GM23338 (cell line): ENCODE data around the gene SAMD4A. TPM values are rescaled to one million over a fixed set of nuclear protein-coding genes. Genes with fewer than 3 reads are reported as not detected.

Source experiments
- ATAC-seq: fragments of 200-7000 bp; cut with Tn5 transposase; 3 replicates; pipeline ENCODE4 v1.9.1; 2020
- DNase-seq: peaks from one replicate; pipeline ENCODE4 v3.0.0-alpha.2; 2015; ENCODE audit warnings: low spot score
- H2AFZ ChIP-seq: fragments of 200-600 bp; sonication (generic); 2 replicates; pipeline ENCODE4 v1.8.0; 2016; ENCODE audit warnings: antibody characterized with exemption, mild to moderate bottlenecking, moderate library complexity
- H3F3A ChIP-seq: fragments of 200-600 bp; sonication (generic); replicated peaks from 2 replicates; pipeline ENCODE4 v1.8.0; 2017; ENCODE audit warnings: antibody characterized with exemption, mixed run types, low read depth
- H3K27ac ChIP-seq: fragments of 200-600 bp; sonication (generic); 2 replicates; pipeline ENCODE4 v1.6.1; 2016; ENCODE audit warnings: low read depth
- H3K27me3 ChIP-seq: fragments of 200-600 bp; sonication (generic); 2 replicates; pipeline ENCODE4 v1.8.0; 2016; ENCODE audit warnings: mild to moderate bottlenecking, mixed run types, moderate library complexity; ENCODE audit not compliant: insufficient read depth
- H3K36me3 ChIP-seq: fragments of 200-600 bp; sonication (generic); 2 replicates; pipeline ENCODE4 v1.8.0; 2016; ENCODE audit warnings: mild to moderate bottlenecking; ENCODE audit not compliant: insufficient read depth
- H3K4me1 ChIP-seq: fragments of 200-600 bp; sonication (generic); 2 replicates; pipeline ENCODE4 v1.8.0; 2016; ENCODE audit warnings: mild to moderate bottlenecking, moderate library complexity; ENCODE audit not compliant: insufficient read depth
- H3K4me2 ChIP-seq: fragments of 200-600 bp; sonication (generic); 2 replicates; pipeline ENCODE4 v1.7.1; 2017; ENCODE audit warnings: mixed run types
- H3K4me3 ChIP-seq: fragments of 200-600 bp; sonication (generic); 2 replicates; pipeline ENCODE4 v1.6.1; 2016; ENCODE audit warnings: mixed run types
- H3K79me2 ChIP-seq: fragments of 200-600 bp; sonication (generic); replicated peaks from 2 replicates; pipeline ENCODE4 v1.8.0; 2017; ENCODE audit warnings: mild to moderate bottlenecking; ENCODE audit not compliant: insufficient read depth
- H3K9me2 ChIP-seq: fragments of 200-600 bp; sonication (generic); 2 replicates; pipeline ENCODE4 v1.8.0; 2017; ENCODE audit not compliant: insufficient read depth
- H4K20me1 ChIP-seq: fragments of 200-600 bp; sonication (generic); replicated peaks from 2 replicates; pipeline ENCODE4 v1.8.0; 2017; ENCODE audit warnings: mild to moderate bottlenecking; ENCODE audit not compliant: insufficient read depth
- H3K27ac Mint-ChIP-seq: 2 replicates; pipeline ENCODE4 v1.8.0; 2020; ENCODE audit warnings: inconsistent platforms, mild to moderate bottlenecking, moderate library complexity, mixed read lengths
- H3K27me3 Mint-ChIP-seq: 3 replicates; pipeline ENCODE4 v1.8.0; 2022; ENCODE audit warnings: low read depth, mild to moderate bottlenecking, moderate library complexity, mixed read lengths, inconsistent platforms; ENCODE audit not compliant: insufficient read depth, poor library complexity
- H3K36me3 Mint-ChIP-seq: 3 replicates; pipeline ENCODE4 v1.8.0; 2021; ENCODE audit warnings: low read depth, mild to moderate bottlenecking, inconsistent platforms, moderate library complexity, mixed read lengths
- H3K4me1 Mint-ChIP-seq: 3 replicates; pipeline ENCODE4 v1.8.0; 2020; ENCODE audit warnings: mild to moderate bottlenecking, inconsistent platforms, mixed read lengths
- H3K4me3 Mint-ChIP-seq: 3 replicates; pipeline ENCODE4 v1.8.0; 2021; ENCODE audit warnings: moderate library complexity, mild to moderate bottlenecking, inconsistent platforms, mixed read lengths
- H3K9me3 Mint-ChIP-seq: 3 replicates; pipeline ENCODE4 v1.8.0; 2020; ENCODE audit warnings: moderate library complexity, mild to moderate bottlenecking, inconsistent platforms, mixed read lengths
- CREB1 ChIP-seq: fragments of 250-450 bp; sonication (Bioruptor Pico); IDR thresholded peaks from 2 replicates; pipeline ENCODE4 v1.5.0; 2020; ENCODE audit warnings: low read depth, mild to moderate bottlenecking, moderate library complexity
- EZH2 ChIP-seq: fragments of 200-600 bp; sonication (generic); IDR thresholded peaks from one replicate; pipeline ENCODE4 v1.8.0; 2017; ENCODE audit warnings: antibody characterized with exemption, mild to moderate bottlenecking, low read depth; ENCODE audit not compliant: unreplicated experiment
- EZH2phosphoT487 ChIP-seq: fragments of 200-600 bp; sonication (generic); IDR thresholded peaks from one replicate; pipeline ENCODE4 v1.8.1; 2018; ENCODE audit warnings: antibody characterized with exemption; ENCODE audit not compliant: unreplicated experiment
- JUNB ChIP-seq: IDR thresholded peaks from one replicate; pipeline ENCODE4 v1.6.1; 2016; ENCODE audit warnings: antibody characterized with exemption; ENCODE audit not compliant: unreplicated experiment
- NANOG ChIP-seq: IDR thresholded peaks from 2 replicates; pipeline ENCODE4 v1.6.1; 2016; ENCODE audit warnings: antibody characterized with exemption, borderline replicate concordance
- POLR2AphosphoS5 ChIP-seq: IDR thresholded peaks from 2 replicates; pipeline ENCODE4 v1.6.1; 2016; ENCODE audit warnings: antibody characterized with exemption, low read depth
- STAT1 ChIP-seq: IDR thresholded peaks from one replicate; pipeline ENCODE4 v1.6.1; 2016; ENCODE audit warnings: antibody characterized with exemption; ENCODE audit not compliant: unreplicated experiment
- ZNF114 ChIP-seq: fragments of 250-450 bp; sonication (Bioruptor Pico); IDR thresholded peaks from 2 replicates; pipeline ENCODE4 v1.5.0; 2020; ENCODE audit warnings: mild to moderate bottlenecking, moderate library complexity
- ZNF331 ChIP-seq: fragments of 250-450 bp; sonication (Bioruptor Pico); IDR thresholded peaks from 2 replicates; pipeline ENCODE4 v1.5.0; 2020; ENCODE audit warnings: low read depth, mild to moderate bottlenecking, moderate library complexity
- polyA plus RNA-seq: library from polyadenylated mRNA; unstranded; fragments of >200 nt; fragmentation: Nextera tagmentation; extraction: Ambion mirVana; gene quantifications from 2 replicates; pipeline ENCODE4 v1.2.1, GENCODE V29; 2016
- total RNA-seq: library from RNA; depleted of rRNA; stranded (reverse); fragments of >200 nt; shearing (Covaris generic); gene quantifications from 2 replicates; pipeline ENCODE4 v1.2.3, GENCODE V29; 2014
- TF ChIP-seq, protein P1 (sequence below), 2 experiments: fragments of 200-600 bp in 1 of 2; sonication (generic) in 1 of 2; conservative IDR thresholded peaks; 2 replicates each; pipeline versions ENCODE4 v1.5.1 to v1.6.1; 2016 to 2017; ENCODE audit warnings: antibody characterized with exemption in 2 of 2, low read depth in 2 of 2, mild to moderate bottlenecking in 2 of 2, moderate library complexity in 1 of 2
- TF ChIP-seq, protein P2 (sequence below): IDR thresholded peaks from one replicate; pipeline ENCODE4 v1.6.1; 2018; ENCODE audit warnings: antibody characterized with exemption; ENCODE audit not compliant: unreplicated experiment
- TF ChIP-seq, protein P3 (sequence below): fragments of 250-450 bp; sonication (Bioruptor Pico); IDR thresholded peaks from 2 replicates; pipeline ENCODE4 v1.5.0; 2020; ENCODE audit warnings: mild to moderate bottlenecking, moderate library complexity
- TF ChIP-seq, protein P4 (sequence below): IDR thresholded peaks from 2 replicates; pipeline ENCODE4 v1.6.1; 2016; ENCODE audit warnings: antibody characterized with exemption

The SAMD4A gene
- total and polyA plus RNA-seq, 2 experiments from 2014 or later = 1.6 to 6.9 TPM

DNA sequence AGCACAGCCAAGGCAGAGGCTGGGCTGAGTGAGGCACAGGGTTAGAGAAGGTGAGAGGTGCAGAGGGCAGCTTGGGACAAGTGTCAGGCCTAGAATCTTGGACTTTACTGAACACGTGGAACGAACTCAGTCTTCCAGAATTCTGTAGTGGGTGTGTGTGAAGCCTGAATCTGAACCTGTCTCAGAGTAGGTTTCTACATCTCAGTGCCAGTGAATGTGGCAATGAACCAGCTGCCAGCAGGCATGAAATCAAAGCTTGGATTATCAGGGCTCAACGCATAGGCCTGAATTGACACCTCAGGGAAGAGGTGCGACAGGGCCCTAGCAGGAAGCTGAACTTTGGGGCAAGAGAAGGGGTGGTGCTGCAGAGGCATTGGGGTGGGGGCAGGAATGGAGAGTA lies 104.6 kb downstream of the SAMD4A start:
- Histone ChIP-seq H3K27ac (no peak overlapping the region), H4K20me1 (no peaks in the 10 kb centered on the region), H3K4me1 (peaks cover 39% of the 10 kb centered on the region), H3K79me2 (no peaks in the 10 kb centered on the region), H3K9me2 (no peaks in the 10 kb centered on the region), H2AFZ (no peak overlapping the region), H3K27me3 (no peaks in the 10 kb centered on the region), H3F3A (no peaks in the 10 kb centered on the region), H3K4me2 (no peak overlapping the region), H3K4me3 (no peak overlapping the region), H3K36me3 (no peaks in the 10 kb centered on the region)
- Mint-ChIP-seq H3K36me3 (no peaks in the 10 kb centered on the region), H3K9me3 (no peaks in the 10 kb centered on the region), H3K4me3 (no peak overlapping the region), H3K27me3 (peaks cover 10% of the 10 kb centered on the region), H3K27ac (peak overlapping the region; percentile 25; the same call in 1 of the 2 replicates), H3K4me1 (peaks cover 52% of the 10 kb centered on the region)
- no peak for ATAC-seq
- DNase-seq = no peak
- TF ChIP-seq STAT1 = no peak
- TF ChIP-seq, protein P1, sequence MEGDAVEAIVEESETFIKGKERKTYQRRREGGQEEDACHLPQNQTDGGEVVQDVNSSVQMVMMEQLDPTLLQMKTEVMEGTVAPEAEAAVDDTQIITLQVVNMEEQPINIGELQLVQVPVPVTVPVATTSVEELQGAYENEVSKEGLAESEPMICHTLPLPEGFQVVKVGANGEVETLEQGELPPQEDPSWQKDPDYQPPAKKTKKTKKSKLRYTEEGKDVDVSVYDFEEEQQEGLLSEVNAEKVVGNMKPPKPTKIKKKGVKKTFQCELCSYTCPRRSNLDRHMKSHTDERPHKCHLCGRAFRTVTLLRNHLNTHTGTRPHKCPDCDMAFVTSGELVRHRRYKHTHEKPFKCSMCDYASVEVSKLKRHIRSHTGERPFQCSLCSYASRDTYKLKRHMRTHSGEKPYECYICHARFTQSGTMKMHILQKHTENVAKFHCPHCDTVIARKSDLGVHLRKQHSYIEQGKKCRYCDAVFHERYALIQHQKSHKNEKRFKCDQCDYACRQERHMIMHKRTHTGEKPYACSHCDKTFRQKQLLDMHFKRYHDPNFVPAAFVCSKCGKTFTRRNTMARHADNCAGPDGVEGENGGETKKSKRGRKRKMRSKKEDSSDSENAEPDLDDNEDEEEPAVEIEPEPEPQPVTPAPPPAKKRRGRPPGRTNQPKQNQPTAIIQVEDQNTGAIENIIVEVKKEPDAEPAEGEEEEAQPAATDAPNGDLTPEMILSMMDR (conservative IDR thresholded peaks at IDR 0.05; ENCODE audit: low read depth in 2 of 2) = no peak
- no peak for TF ChIP-seq NANOG
- TF ChIP-seq, protein P2, sequence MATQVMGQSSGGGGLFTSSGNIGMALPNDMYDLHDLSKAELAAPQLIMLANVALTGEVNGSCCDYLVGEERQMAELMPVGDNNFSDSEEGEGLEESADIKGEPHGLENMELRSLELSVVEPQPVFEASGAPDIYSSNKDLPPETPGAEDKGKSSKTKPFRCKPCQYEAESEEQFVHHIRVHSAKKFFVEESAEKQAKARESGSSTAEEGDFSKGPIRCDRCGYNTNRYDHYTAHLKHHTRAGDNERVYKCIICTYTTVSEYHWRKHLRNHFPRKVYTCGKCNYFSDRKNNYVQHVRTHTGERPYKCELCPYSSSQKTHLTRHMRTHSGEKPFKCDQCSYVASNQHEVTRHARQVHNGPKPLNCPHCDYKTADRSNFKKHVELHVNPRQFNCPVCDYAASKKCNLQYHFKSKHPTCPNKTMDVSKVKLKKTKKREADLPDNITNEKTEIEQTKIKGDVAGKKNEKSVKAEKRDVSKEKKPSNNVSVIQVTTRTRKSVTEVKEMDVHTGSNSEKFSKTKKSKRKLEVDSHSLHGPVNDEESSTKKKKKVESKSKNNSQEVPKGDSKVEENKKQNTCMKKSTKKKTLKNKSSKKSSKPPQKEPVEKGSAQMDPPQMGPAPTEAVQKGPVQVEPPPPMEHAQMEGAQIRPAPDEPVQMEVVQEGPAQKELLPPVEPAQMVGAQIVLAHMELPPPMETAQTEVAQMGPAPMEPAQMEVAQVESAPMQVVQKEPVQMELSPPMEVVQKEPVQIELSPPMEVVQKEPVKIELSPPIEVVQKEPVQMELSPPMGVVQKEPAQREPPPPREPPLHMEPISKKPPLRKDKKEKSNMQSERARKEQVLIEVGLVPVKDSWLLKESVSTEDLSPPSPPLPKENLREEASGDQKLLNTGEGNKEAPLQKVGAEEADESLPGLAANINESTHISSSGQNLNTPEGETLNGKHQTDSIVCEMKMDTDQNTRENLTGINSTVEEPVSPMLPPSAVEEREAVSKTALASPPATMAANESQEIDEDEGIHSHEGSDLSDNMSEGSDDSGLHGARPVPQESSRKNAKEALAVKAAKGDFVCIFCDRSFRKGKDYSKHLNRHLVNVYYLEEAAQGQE = no peak
- no peak for TF ChIP-seq EZH2phosphoT487
- no peak for TF ChIP-seq POLR2AphosphoS5
- TF ChIP-seq ZNF114 = no peak
- no peak for TF ChIP-seq ZNF331
- no peak for TF ChIP-seq EZH2
- TF ChIP-seq CREB1 (CRISPR knock-in tag) = no peak
- TF ChIP-seq, protein P3, sequence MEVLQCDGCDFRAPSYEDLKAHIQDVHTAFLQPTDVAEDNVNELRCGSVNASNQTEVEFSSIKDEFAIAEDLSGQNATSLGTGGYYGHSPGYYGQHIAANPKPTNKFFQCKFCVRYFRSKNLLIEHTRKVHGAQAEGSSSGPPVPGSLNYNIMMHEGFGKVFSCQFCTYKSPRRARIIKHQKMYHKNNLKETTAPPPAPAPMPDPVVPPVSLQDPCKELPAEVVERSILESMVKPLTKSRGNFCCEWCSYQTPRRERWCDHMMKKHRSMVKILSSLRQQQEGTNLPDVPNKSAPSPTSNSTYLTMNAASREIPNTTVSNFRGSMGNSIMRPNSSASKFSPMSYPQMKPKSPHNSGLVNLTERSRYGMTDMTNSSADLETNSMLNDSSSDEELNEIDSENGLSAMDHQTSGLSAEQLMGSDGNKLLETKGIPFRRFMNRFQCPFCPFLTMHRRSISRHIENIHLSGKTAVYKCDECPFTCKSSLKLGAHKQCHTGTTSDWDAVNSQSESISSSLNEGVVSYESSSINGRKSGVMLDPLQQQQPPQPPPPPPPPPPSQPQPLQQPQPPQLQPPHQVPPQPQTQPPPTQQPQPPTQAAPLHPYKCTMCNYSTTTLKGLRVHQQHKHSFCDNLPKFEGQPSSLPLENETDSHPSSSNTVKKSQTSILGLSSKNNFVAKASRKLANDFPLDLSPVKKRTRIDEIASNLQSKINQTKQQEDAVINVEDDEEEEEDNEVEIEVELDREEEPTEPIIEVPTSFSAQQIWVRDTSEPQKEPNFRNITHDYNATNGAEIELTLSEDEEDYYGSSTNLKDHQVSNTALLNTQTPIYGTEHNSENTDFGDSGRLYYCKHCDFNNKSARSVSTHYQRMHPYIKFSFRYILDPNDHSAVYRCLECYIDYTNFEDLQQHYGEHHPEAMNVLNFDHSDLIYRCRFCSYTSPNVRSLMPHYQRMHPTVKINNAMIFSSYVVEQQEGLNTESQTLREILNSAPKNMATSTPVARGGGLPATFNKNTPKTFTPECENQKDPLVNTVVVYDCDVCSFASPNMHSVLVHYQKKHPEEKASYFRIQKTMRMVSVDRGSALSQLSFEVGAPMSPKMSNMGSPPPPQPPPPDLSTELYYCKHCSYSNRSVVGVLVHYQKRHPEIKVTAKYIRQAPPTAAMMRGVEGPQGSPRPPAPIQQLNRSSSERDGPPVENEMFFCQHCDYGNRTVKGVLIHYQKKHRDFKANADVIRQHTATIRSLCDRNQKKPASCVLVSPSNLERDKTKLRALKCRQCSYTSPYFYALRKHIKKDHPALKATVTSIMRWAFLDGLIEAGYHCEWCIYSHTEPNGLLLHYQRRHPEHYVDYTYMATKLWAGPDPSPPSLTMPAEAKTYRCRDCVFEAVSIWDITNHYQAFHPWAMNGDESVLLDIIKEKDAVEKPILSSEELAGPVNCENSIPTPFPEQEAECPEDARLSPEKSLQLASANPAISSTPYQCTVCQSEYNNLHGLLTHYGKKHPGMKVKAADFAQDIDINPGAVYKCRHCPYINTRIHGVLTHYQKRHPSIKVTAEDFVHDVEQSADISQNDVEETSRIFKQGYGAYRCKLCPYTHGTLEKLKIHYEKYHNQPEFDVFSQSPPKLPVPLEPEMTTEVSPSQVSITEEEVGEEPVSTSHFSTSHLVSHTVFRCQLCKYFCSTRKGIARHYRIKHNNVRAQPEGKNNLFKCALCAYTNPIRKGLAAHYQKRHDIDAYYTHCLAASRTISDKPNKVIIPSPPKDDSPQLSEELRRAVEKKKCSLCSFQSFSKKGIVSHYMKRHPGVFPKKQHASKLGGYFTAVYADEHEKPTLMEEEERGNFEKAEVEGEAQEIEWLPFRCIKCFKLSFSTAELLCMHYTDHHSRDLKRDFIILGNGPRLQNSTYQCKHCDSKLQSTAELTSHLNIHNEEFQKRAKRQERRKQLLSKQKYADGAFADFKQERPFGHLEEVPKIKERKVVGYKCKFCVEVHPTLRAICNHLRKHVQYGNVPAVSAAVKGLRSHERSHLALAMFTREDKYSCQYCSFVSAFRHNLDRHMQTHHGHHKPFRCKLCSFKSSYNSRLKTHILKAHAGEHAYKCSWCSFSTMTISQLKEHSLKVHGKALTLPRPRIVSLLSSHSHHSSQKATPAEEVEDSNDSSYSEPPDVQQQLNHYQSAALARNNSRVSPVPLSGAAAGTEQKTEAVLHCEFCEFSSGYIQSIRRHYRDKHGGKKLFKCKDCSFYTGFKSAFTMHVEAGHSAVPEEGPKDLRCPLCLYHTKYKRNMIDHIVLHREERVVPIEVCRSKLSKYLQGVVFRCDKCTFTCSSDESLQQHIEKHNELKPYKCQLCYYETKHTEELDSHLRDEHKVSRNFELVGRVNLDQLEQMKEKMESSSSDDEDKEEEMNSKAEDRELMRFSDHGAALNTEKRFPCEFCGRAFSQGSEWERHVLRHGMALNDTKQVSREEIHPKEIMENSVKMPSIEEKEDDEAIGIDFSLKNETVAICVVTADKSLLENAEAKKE (CRISPR knock-in tag) = no peak
- TF ChIP-seq, protein P4, sequence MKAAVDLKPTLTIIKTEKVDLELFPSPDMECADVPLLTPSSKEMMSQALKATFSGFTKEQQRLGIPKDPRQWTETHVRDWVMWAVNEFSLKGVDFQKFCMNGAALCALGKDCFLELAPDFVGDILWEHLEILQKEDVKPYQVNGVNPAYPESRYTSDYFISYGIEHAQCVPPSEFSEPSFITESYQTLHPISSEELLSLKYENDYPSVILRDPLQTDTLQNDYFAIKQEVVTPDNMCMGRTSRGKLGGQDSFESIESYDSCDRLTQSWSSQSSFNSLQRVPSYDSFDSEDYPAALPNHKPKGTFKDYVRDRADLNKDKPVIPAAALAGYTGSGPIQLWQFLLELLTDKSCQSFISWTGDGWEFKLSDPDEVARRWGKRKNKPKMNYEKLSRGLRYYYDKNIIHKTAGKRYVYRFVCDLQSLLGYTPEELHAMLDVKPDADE = no peak
- TF ChIP-seq JUNB = no peak
